K562 (cell line): Measurements from ENCODE around the gene GARNL3.

Source experiments
- CEBPB ChIP-seq: fragments of 450-650 bp; IDR thresholded peaks from 2 replicates; pipeline ENCODE4 v1.6.1; 2016; ENCODE audit warnings: missing genetic modification characterization, missing compliant biosample characterization
- RFX5 ChIP-seq: IDR thresholded peaks from 2 replicates; pipeline ENCODE4 v1.6.1; 2011; ENCODE audit warnings: low read depth, mild to moderate bottlenecking, improper control_type of control experiment, low read length
- SMC3 ChIP-seq: conservative IDR thresholded peaks from 2 replicates; pipeline ENCODE4 v1.6.1; 2011; ENCODE audit warnings: low read depth, low read length, improper control_type of control experiment; ENCODE audit not compliant: insufficient read depth
- ZFP1 ChIP-seq: fragments of 450-650 bp; formaldehyde crosslinking; IDR thresholded peaks from 2 replicates; pipeline ENCODE4 v1.4.0; 2020; ENCODE audit warnings: mild to moderate bottlenecking, mixed read lengths
- ZNF830 ChIP-seq: fragments of 250-450 bp; sonication (Bioruptor Pico); IDR thresholded peaks from 2 replicates; pipeline ENCODE4 v1.5.0; 2021; ENCODE audit warnings: mild to moderate bottlenecking

DNA sequence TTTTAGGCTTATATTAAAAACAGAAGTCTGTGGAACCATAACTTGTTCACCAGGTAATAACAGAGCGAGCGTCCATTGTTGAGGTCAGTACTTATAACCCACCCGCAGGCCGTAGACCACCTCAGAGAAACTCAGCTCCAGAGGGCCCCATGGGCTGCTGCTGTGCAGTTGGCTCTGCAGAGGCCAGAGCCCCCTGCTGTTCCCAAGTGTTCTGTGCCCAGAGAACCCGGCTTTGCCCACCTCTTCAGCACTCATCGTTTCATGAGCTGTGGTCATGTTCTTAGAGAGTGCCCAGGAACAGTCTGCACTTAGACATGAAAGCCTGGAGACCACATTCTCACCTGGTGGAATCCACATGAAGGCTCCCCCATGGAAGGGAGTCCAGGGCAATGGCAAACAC is 82.0 kb downstream of the GARNL3 start:
- TF ChIP-seq SMC3 (no peak), RFX5 (no peak), CEBPB (no peak), ZNF830 (no peak), ZFP1 (CRISPR knock-in tag) (no peak)
